Activated CD8-positive, alpha-beta T cell treated with anti-CD3 and anti-CD28 coated beads for 36 hours (primary cell): ENCODE measurements around the gene ACTBL2. TPM values are rescaled to one million over a fixed set of nuclear protein-coding genes. Genes with fewer than 3 reads are reported as not detected.
"Not testable (repeated sequence)": the region's sequence is repeated elsewhere in the genome, so short reads cannot be mapped to it uniquely, and the experiment has no call there.

ENCODE experiments used
- ATAC-seq: fragments of 200-7000 bp; cut with Tn5 transposase; one replicate; pipeline ENCODE4 v1.10.0; 2021; ENCODE audit warnings: mild to moderate bottlenecking, moderate library complexity
- CTCF ChIA-PET: fragments of 350-600 bp; sonication (Branson Sonifier 250); formaldehyde crosslinking; loops from one replicate; lab custom pipeline; 2021; ENCODE audit warnings: antibody characterized with exemption; lab: Charles Lee
- POLR2A ChIA-PET: fragments of 350-600 bp; sonication (Branson Sonifier 250); formaldehyde crosslinking; loops from one replicate; lab custom pipeline; 2021; ENCODE audit warnings: antibody characterized with exemption; lab: Charles Lee
- DNase-seq: peaks from one replicate; pipeline ENCODE4 v3.0.0-alpha.2; 2020
- H3K27ac Mint-ChIP-seq: one replicate; pipeline ENCODE4 v1.8.0; 2021; ENCODE audit warnings: mild to moderate bottlenecking, mixed read lengths
- H3K27me3 Mint-ChIP-seq: one replicate; pipeline ENCODE4 v1.8.0; 2021; ENCODE audit warnings: mixed read lengths
- H3K36me3 Mint-ChIP-seq: one replicate; pipeline ENCODE4 v1.8.0; 2021; ENCODE audit warnings: low read depth, mixed read lengths
- H3K4me1 Mint-ChIP-seq: one replicate; pipeline ENCODE4 v1.8.0; 2021; ENCODE audit warnings: low read depth, mixed read lengths
- H3K4me3 Mint-ChIP-seq: one replicate; pipeline ENCODE4 v1.8.0; 2021; ENCODE audit warnings: mild to moderate bottlenecking, moderate library complexity, mixed read lengths
- H3K9me3 Mint-ChIP-seq: one replicate; pipeline ENCODE4 v1.8.0; 2021; ENCODE audit warnings: mixed read lengths
- intact Hi-C: fragments of 100-400 bp; cut with micrococcal nuclease; formaldehyde crosslinking; loops from one replicate; pipeline ENCODE4 v1.10.0; 2022
- total RNA-seq, 2 experiments: library from RNA; stranded (reverse); gene quantifications; one replicate each; pipeline ENCODE4 v1.2.3, GENCODE V29; 2021
- TF ChIP-seq, protein P1 (sequence below): fragments of 200-600 bp; IDR thresholded peaks from one replicate; pipeline ENCODE4 v1.8.0; 2022; ENCODE audit warnings: antibody characterized with exemption, mild to moderate bottlenecking

ACTBL2 gene
- not detected for total RNA-seq

GRCh38 chr5:57482671-57483106, at the start of gene ACTBL2:
ACTBL2 (minus strand) TSS chr5:57482811; CDS start chr5:57482707, 104 bp downstream.
- POLR2A ChIA-PET = no interaction called here
- Mint-ChIP-seq H3K4me3 (no peak within 1 kb of the TSS), H3K4me1 (no peaks in the 10 kb centered on the region), H3K9me3 (no peaks in the 10 kb centered on the region), H3K36me3 (no peaks in the 10 kb centered on the region), H3K27ac (no peak within 1 kb of the TSS), H3K27me3 (peaks cover 1% of the 10 kb centered on the region)
- DNase-seq (no peak), ATAC-seq (no peak)
- CTCF ChIA-PET = interaction anchor here (1.0 kb wide), 1 partner anchor 10 kb away, joined by 3 read pairs; no protein-coding TSS in a partner anchor
- TF ChIP-seq, protein P1, sequence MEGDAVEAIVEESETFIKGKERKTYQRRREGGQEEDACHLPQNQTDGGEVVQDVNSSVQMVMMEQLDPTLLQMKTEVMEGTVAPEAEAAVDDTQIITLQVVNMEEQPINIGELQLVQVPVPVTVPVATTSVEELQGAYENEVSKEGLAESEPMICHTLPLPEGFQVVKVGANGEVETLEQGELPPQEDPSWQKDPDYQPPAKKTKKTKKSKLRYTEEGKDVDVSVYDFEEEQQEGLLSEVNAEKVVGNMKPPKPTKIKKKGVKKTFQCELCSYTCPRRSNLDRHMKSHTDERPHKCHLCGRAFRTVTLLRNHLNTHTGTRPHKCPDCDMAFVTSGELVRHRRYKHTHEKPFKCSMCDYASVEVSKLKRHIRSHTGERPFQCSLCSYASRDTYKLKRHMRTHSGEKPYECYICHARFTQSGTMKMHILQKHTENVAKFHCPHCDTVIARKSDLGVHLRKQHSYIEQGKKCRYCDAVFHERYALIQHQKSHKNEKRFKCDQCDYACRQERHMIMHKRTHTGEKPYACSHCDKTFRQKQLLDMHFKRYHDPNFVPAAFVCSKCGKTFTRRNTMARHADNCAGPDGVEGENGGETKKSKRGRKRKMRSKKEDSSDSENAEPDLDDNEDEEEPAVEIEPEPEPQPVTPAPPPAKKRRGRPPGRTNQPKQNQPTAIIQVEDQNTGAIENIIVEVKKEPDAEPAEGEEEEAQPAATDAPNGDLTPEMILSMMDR = no peak
- intact Hi-C loops = no loop called here

DNA sequence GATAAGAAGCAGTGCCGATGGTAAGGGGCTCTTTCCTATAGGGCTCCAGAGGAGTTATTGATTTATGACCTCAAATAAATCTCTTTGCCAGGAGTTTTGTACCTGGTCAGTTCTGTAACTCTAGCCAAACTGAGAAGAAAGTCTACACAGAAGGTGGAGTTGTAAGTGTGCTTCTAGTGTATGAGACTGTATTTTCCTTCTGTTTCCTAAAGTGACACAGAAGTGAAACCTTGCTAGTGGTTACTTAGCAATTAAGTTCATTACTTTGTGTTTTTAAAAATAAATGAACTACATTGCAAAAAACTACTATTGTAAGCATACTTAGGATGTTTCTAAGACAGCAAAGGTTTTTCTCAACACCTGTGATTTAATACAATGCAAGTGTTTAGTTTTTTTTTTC, 48.7 kb upstream of the ACTBL2 start:
- Mint-ChIP-seq H3K27ac (no peak overlapping the region), H3K36me3 (no peaks in the 10 kb centered on the region), H3K4me1 (no peaks in the 10 kb centered on the region), H3K27me3 (no peaks in the 10 kb centered on the region), H3K4me3 (no peak overlapping the region), H3K9me3 (no peaks in the 10 kb centered on the region)
- DNase-seq = no peak
- ATAC-seq = no peak
- POLR2A ChIA-PET = no interaction called here
- CTCF ChIA-PET = no interaction called here
- TF ChIP-seq, protein P1 = no peak
- intact Hi-C loops = no loop called here

GRCh38 chr5:57529864-57530263, 47.3 kb upstream of the ACTBL2 start:
- intact Hi-C loops = no loop called here
- Mint-ChIP-seq H3K4me3 (no peak overlapping the region), H3K27me3 (no peaks in the 10 kb centered on the region), H3K9me3 (no peaks in the 10 kb centered on the region), H3K36me3 (no peaks in the 10 kb centered on the region), H3K4me1 (no peaks in the 10 kb centered on the region), H3K27ac (no peak overlapping the region)
- CTCF ChIA-PET = no interaction called here
- no peak for ATAC-seq
- POLR2A ChIA-PET = no interaction called here
- TF ChIP-seq, protein P1 = no peak
- DNase-seq = no peak

DNA sequence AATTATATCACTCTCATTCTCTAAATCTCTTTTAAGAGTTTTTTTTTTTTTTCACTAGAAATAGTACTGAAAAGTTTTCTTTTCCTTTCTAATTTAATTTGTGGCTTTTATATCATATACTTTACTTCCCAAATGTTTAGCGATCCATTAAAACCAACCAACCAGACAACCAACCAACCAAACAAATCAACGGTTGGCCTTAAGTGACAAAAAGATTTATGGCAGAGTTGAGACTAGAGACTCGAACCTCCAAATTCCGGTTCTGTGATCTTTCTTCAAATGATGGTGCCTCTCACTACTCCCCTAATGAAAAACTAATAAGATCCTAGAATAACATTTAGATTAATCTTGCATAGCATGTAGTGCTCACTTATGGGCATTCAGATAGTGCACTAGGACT, 45.3 kb upstream of the ACTBL2 start:
- H3K4me1 Mint-ChIP-seq = no peaks in the 10 kb centered on the region
- ChIA-PET CTCF (no interaction called here), POLR2A (no interaction called here)
- TF ChIP-seq, protein P1 = no peak
- H3K36me3 Mint-ChIP-seq = no peaks in the 10 kb centered on the region
- ATAC-seq (no peak), DNase-seq (no peak)
- no peak overlapping the region for H3K4me3 Mint-ChIP-seq
- no peaks in the 10 kb centered on the region for H3K27me3 Mint-ChIP-seq
- H3K9me3 Mint-ChIP-seq = no peaks in the 10 kb centered on the region
- intact Hi-C loops = no loop called here
- H3K27ac Mint-ChIP-seq = no peak overlapping the region

GRCh38 chr5:57524348-57525060, 41.9 kb upstream of the ACTBL2 start:
- no peak for ATAC-seq
- Mint-ChIP-seq H3K4me3 (no peak overlapping the region), H3K27me3 (no peaks in the 10 kb centered on the region), H3K9me3 (peaks cover 4% of the 10 kb centered on the region), H3K4me1 (no peaks in the 10 kb centered on the region), H3K36me3 (no peaks in the 10 kb centered on the region), H3K27ac (no peak overlapping the region)
- ChIA-PET CTCF (no interaction called here), POLR2A (no interaction called here)
- no peak for DNase-seq
- TF ChIP-seq, protein P1 = no peak
- intact Hi-C loops = no loop called here

GRCh38 chr5:57522477-57522876, 39.9 kb upstream of the ACTBL2 start:
- POLR2A ChIA-PET = interaction anchor here (0.7 kb wide), 1 partner anchor 617 kb away, joined by 3 read pairs; no protein-coding TSS in a partner anchor
- H3K9me3 Mint-ChIP-seq, DNase-seq, ATAC-seq, H3K4me3 Mint-ChIP-seq, H3K27ac Mint-ChIP-seq, H3K4me1 Mint-ChIP-seq, intact Hi-C loops, CTCF ChIA-PET, H3K27me3 Mint-ChIP-seq, H3K36me3 Mint-ChIP-seq: not testable (repeated sequence)

DNA sequence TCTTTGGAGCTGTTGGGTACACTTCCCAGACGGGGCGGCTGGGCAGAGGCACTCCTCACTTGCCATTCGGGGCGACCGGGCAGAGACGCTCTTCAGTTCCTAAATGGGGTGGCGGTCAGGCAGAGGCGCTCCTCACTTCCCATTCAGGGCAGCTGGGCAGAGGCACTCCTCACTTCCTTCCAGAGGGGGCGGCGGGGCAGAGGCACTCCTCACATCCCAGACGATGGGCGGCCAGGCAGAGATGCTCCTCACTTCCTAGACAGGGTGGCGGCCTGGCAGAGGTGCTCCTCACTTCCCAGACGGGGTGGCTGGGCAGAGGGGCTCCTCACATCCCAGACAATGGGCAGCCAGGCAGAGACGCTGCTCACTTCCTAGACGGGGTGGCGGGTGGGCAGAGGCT, 35.8 kb upstream of the ACTBL2 start:
- DNase-seq, H3K27ac Mint-ChIP-seq, intact Hi-C loops, H3K9me3 Mint-ChIP-seq, H3K4me3 Mint-ChIP-seq, H3K36me3 Mint-ChIP-seq, H3K27me3 Mint-ChIP-seq, ATAC-seq, H3K4me1 Mint-ChIP-seq, CTCF ChIA-PET, POLR2A ChIA-PET: not testable (repeated sequence)
